ENCODE data around the gene CNOT1. TPM values are rescaled to one million over a fixed set of nuclear protein-coding genes. Genes with fewer than 3 reads are reported as not detected.
"Not testable (repeated sequence)": the region's sequence is repeated elsewhere in the genome, so short reads cannot be mapped to it uniquely, and the experiment has no call there.

The CNOT1 gene
- total RNA-seq, 2 experiments from 2014 or later: 245 to 283 TPM

DNA sequence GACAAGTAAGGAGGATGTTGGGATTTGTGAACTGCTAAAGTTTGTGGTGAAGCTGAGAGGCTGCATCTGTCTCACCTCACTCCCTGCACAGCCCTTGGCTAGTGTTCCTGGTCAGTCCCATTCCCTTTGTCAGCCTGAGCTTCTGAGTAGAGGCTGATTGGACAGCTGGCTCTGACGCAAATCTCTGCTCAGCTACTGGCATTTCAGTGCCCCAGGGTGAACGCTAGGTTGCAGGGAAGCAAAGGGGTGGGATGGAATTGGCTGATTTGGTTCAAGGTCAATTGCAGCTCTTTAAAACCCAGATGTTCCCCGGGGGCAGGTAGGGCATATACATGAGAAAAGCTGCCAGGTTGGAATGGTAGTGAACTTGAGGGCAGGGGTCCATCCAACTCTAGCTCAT lies 23.1 kb upstream of the CNOT1 start:
- Mint-ChIP-seq H3K9me3 (no peaks in the 10 kb centered on the region), H3K27ac (no peak overlapping the region), H3K36me3 (ENCODE audit: low read depth) (no peaks in the 10 kb centered on the region), H3K27me3 (peaks cover 7% of the 10 kb centered on the region), H3K4me1 (no peaks in the 10 kb centered on the region), H3K4me3 (no peak overlapping the region)
- DNase-seq: no peak
- ChIA-PET POLR2A (interaction anchor here (0.6 kb wide), 1 partner anchor 60 kb away, joined by 4 read pairs; no protein-coding TSS in a partner anchor), CTCF (interaction anchor here (0.5 to 1.4 kb wide), 3 partner anchors 14 to 165 kb away, joined by 3 to 5 read pairs (median 4); no protein-coding TSS in a partner anchor)

DNA sequence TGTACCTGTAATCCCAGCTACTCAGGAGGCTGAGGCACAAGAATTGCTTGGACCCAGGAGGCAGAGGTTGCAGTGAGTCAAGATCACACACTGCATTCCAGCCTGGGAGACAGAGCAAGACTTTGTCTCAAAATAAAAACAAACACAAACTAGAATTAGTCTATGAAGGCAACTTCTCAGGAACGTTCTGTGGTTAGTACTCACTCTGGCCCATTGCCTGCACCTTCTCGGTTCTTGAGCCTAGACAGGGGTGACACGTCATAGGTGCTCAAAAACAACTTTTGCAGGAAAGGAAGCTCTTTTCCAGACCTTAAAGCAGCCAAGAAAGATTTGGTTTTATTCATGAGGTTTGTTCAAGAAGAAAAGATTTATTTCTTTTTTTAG lies 22.3 kb upstream of the CNOT1 start:
- H3K9me3 Mint-ChIP-seq: no peaks in the 10 kb centered on the region
- peaks cover 7% of the 10 kb centered on the region for H3K27me3 Mint-ChIP-seq
- no peaks in the 10 kb centered on the region for H3K4me1 Mint-ChIP-seq
- no peak overlapping the region for H3K4me3 Mint-ChIP-seq
- no peaks in the 10 kb centered on the region for H3K36me3 Mint-ChIP-seq (ENCODE audit: low read depth)
- POLR2A ChIA-PET: interaction anchor here (0.6 kb wide), 2 partner anchors 9 kb away, joined by 4 to 5 read pairs; no protein-coding TSS in a partner anchor
- DNase-seq: no peak
- no peak overlapping the region for H3K27ac Mint-ChIP-seq
- CTCF ChIA-PET: interaction anchor here (0.5 to 1.4 kb wide), 3 partner anchors 10 to 164 kb away, joined by 3 to 4 read pairs (median 3); no protein-coding TSS in a partner anchor

DNA sequence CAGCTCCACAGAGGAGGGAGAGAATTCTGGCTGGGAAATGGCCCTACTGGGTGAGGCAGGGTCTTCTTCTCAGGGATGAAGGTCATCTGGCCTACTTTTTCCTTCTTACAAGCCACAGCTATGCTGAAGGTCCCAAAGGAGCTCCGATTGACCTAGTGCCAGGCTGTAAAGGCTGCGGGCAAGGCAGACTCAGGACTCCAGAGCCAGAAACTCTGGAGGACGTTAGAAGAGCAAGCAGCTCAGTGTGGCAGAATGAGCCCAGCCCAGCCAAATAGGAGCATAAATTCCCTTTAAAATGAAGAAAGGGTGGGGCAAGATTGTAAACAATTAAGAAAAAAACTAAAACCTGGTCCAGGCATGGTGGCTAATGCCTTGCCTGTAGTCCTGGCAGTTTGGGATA lies 20.1 kb upstream of the CNOT1 start:
- Mint-ChIP-seq H3K4me1 (no peaks in the 10 kb centered on the region), H3K27ac (no peak overlapping the region), H3K27me3 (peaks cover 7% of the 10 kb centered on the region), H3K4me3 (no peak overlapping the region), H3K36me3 (ENCODE audit: low read depth) (no peaks in the 10 kb centered on the region), H3K9me3 (no peaks in the 10 kb centered on the region)
- ChIA-PET POLR2A (no interaction called here), CTCF (interaction anchor here (1.1 to 1.5 kb wide), 2 partner anchors 10 to 43 kb away, joined by 3 read pairs; no protein-coding TSS in a partner anchor)
- DNase-seq: no peak

DNA sequence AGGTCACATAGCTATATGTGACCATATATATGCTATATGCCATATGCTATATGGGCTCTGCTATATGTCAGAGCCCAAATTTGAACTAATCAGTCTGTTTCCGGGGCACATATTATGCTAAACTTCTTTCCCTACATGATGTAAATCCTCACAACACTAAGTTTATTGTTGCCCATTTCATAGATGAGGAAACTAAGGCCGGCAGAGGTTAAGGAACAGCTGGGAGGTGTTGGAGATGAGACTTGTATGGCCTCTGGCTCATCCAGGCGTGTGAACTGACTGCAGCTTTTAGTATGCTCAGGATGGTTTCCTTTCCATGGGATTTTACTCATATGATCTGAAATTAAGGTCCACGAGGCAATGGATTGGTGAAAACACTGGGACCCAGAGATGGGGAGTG lies 17.5 kb upstream of the CNOT1 start:
- ChIA-PET CTCF (interaction anchor here (1.0 kb wide), 2 partner anchors 27 to 127 kb away, joined by 3 to 4 read pairs; no protein-coding TSS in a partner anchor), POLR2A (no interaction called here)
- H3K27me3 Mint-ChIP-seq: peaks cover 4% of the 10 kb centered on the region
- H3K4me1 Mint-ChIP-seq: no peaks in the 10 kb centered on the region
- no peaks in the 10 kb centered on the region for H3K36me3 Mint-ChIP-seq (ENCODE audit: low read depth)
- DNase-seq: no peak
- no peak overlapping the region for H3K4me3 Mint-ChIP-seq
- H3K9me3 Mint-ChIP-seq: no peaks in the 10 kb centered on the region
- H3K27ac Mint-ChIP-seq: no peak overlapping the region

DNA sequence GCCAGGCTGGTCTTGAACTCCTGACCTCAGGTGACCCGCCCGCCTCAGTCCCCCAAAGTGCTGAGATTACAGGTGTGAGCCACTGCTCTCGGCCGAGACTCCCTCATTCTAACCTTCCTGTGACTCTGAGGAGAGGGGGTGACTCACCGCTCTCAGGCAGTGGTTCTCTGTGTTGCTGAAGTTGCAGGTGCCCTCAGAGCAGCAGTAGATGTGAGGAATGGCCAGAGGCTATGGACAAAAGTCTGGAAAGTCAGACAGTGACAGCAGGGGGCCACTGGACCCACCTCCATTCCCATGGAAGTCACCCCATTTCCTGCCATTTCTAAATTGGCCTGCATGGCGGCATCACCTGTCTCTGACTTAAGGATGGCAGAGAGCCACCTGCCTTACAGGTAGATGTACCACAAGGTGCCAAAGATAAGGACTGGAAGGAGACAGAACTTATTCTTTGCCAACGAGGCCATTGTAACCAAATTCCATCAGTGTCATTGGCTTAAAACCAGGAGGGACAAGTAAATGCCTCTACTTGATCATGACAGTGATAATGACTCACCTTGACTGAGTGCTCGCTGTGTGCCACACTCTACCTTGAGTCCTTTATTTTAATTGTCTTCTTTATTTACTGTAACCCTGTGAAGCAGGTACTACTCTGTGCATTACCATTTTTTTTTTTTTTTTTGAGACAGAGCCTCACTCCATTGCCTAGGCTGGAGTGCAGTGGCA lies 15.3 kb upstream of the CNOT1 start:
- DNase-seq: no peak
- no peak overlapping the region for H3K27ac Mint-ChIP-seq
- H3K4me1 Mint-ChIP-seq: no peaks in the 10 kb centered on the region
- no peaks in the 10 kb centered on the region for H3K36me3 Mint-ChIP-seq (ENCODE audit: low read depth)
- ChIA-PET CTCF (no interaction called here), POLR2A (no interaction called here)
- no peaks in the 10 kb centered on the region for H3K9me3 Mint-ChIP-seq
- no peaks in the 10 kb centered on the region for H3K27me3 Mint-ChIP-seq
- H3K4me3 Mint-ChIP-seq: no peak overlapping the region

DNA sequence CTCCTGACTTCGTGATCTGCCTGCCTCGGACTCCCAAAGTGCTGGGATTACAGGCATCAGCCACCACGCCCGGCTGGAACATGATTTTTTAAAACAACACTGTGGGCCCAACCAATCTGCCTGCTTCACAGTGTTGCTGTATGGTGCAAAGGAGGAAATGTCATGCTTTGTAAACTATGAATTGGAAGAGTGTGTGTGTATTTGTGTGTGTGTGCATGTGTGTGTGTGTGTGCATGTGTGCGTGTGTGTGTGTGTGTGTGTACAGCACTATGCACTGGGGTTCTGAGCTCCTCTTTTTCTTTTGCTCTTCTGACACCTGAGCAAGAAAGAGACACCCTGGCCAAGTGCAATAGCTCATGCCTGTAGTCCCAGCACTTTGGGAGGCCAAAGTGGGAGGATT lies 14.5 kb upstream of the CNOT1 start:
- Mint-ChIP-seq H3K4me1 (no peaks in the 10 kb centered on the region), H3K4me3 (no peak overlapping the region), H3K27me3 (no peaks in the 10 kb centered on the region), H3K27ac (no peak overlapping the region), H3K36me3 (ENCODE audit: low read depth) (no peaks in the 10 kb centered on the region), H3K9me3 (no peaks in the 10 kb centered on the region)
- ChIA-PET CTCF (no interaction called here), POLR2A (no interaction called here)
- no peak for DNase-seq

DNA sequence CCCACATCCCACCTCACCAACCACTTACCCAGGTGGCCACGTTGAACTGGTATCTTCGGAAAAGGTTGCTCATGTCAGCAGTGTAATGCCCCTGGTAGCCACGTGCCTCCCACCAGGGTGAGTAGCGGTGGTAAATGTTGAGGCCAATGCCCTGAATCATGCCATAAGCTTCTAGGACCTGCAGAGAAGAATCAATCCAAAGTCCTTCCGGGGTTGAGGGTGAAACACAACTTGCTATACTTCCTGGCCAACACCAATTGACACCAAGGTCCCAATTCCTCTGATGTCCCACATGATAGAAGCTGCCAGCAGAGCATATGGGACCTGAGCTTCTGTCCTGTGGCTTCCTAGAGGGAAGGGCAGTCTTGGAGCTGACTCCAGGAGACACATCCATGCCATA lies 11.3 kb upstream of the CNOT1 start:
- Mint-ChIP-seq H3K27ac (no peak overlapping the region), H3K4me3 (no peak overlapping the region), H3K36me3 (ENCODE audit: low read depth) (no peaks in the 10 kb centered on the region), H3K9me3 (no peaks in the 10 kb centered on the region), H3K27me3 (peaks cover 5% of the 10 kb centered on the region), H3K4me1 (no peaks in the 10 kb centered on the region)
- ChIA-PET POLR2A (no interaction called here), CTCF (no interaction called here)
- no peak for DNase-seq

DNA sequence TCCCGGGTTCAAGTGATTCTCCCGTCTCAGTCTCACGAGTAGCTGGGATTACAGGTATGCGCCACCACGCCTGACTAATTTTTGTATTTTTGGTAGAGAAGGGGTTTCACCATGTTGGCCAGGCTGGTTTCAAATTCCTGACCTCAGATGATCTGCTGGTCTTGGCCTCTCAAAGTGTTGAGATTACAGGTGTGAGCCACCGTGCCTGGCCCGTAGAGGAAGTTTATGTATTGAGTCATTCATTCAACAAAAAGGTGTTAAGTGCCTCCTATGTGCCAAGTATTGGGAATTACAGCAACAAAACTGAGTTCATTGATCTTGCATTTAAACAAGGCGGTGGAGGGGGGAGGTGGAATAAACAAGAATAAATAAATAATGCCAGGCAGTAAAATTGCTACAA lies 10.2 kb upstream of the CNOT1 start:
- H3K36me3 Mint-ChIP-seq (ENCODE audit: low read depth): no peaks in the 10 kb centered on the region
- H3K4me3 Mint-ChIP-seq: no peak overlapping the region
- H3K27me3 Mint-ChIP-seq: peaks cover 8% of the 10 kb centered on the region
- DNase-seq: no peak
- ChIA-PET CTCF (interaction anchor here (0.6 to 1.3 kb wide), 3 partner anchors 12 to 128 kb away, joined by 3 to 4 read pairs (median 3); no protein-coding TSS in a partner anchor), POLR2A (no interaction called here)
- no peak overlapping the region for H3K27ac Mint-ChIP-seq
- H3K9me3 Mint-ChIP-seq: no peaks in the 10 kb centered on the region
- no peaks in the 10 kb centered on the region for H3K4me1 Mint-ChIP-seq

DNA sequence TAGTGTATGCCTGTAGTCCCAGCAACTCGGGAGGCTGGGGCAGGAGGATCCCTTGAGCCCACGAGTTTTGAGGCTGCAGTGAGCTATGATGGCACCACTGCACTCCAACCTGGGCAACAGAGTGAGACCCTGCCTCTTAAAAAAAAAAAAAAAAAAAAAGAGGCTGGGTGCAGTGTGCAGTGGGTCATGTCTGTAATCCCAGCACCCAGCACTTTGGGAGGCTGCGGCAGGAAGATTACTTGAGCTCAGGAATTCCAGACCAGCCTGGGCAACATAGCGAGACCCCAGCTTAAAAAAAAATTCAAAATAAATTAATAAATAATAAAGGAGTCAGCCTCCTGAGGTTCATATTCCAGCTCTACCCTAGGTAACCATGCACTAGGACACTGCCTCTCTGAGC lies 9.6 kb upstream of the CNOT1 start:
- no peaks in the 10 kb centered on the region for H3K9me3 Mint-ChIP-seq
- ChIA-PET CTCF (interaction anchor here (0.6 to 1.3 kb wide), 6 partner anchors 13 to 303 kb away, joined by 3 to 4 read pairs (median 3); no protein-coding TSS in a partner anchor), POLR2A (no interaction called here)
- no peak for DNase-seq
- H3K4me1 Mint-ChIP-seq: no peaks in the 10 kb centered on the region
- peaks cover 11% of the 10 kb centered on the region for H3K27me3 Mint-ChIP-seq
- H3K4me3 Mint-ChIP-seq: no peak overlapping the region
- H3K36me3 Mint-ChIP-seq (ENCODE audit: low read depth): no peaks in the 10 kb centered on the region
- no peak overlapping the region for H3K27ac Mint-ChIP-seq

DNA sequence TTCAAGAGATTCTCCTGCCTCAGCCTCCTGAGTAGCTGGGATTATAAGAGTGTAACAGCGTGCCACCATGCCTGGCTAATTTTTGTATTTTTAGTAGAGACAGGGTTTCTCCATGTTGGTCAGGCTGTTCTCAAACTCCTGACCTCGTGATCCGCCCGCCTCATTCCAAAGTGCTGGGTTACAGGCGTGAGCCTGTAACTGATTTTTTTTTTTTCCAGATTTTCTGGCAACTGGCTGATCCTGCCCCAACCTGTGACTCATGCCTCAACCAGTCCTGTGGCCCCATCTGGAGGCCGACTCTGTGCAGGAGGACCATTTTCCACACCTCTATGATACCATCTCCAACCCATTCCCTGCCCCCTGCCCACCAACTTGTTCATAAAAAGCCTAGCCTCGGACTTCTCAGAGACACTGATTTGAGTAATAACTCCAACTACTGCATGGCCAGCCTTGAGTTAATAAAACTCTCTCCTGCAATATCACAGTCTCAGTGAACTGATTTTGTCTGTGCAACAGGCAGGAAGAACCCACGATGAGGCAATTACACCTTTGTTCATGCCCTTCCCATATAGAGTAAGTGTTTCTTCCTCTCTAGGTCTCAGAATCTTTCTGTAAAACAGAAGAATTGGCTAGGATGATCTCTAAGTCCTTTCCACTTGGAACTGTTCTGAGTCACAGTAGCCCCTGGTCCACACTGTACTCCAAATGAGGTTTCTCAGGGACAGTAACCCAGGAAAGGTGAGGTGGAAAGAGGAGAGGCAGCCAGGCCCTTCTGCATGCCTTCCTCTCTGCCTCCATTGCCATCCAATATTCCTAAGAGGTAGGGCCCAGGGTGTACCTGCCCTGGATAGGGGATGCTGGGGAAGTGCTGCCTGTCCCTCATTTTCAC lies 8.8 kb upstream of the CNOT1 start:
- H3K4me1 Mint-ChIP-seq: no peaks in the 10 kb centered on the region
- no peak for DNase-seq
- POLR2A ChIA-PET: no interaction called here
- no peaks in the 10 kb centered on the region for H3K36me3 Mint-ChIP-seq (ENCODE audit: low read depth)
- no peak overlapping the region for H3K4me3 Mint-ChIP-seq
- CTCF ChIA-PET: interaction anchor here (0.6 to 1.3 kb wide), 3 partner anchors 13 to 778 kb away, joined by 3 to 4 read pairs (median 3); no protein-coding TSS in a partner anchor
- H3K27ac Mint-ChIP-seq: no peak overlapping the region
- H3K9me3 Mint-ChIP-seq: no peaks in the 10 kb centered on the region
- peaks cover 11% of the 10 kb centered on the region for H3K27me3 Mint-ChIP-seq

DNA sequence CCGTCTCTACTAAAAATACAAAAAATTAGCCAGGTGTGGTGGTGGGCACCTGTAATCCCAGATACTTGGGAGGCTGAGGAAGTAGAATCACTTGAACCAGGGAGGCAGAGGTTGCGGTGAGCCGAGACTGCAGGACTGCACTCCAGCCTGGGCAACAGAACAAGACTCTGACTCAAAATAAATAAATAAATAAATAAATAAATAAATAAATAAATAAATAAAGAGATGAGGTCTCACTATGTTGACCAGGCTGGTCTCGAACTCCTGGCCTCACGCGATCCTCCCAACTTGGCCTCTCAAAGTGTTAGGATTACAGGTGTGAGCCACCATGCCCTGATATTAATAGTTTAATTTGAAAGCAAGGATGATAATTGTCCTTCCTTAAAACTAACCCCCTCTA lies 7.4 kb upstream of the CNOT1 start:
- H3K9me3 Mint-ChIP-seq; DNase-seq; POLR2A ChIA-PET; H3K4me3 Mint-ChIP-seq; CTCF ChIA-PET; H3K4me1 Mint-ChIP-seq; H3K36me3 Mint-ChIP-seq (ENCODE audit: low read depth); H3K27ac Mint-ChIP-seq: not testable (repeated sequence)
- H3K27me3 Mint-ChIP-seq: peaks cover 11% of the 10 kb centered on the region

DNA sequence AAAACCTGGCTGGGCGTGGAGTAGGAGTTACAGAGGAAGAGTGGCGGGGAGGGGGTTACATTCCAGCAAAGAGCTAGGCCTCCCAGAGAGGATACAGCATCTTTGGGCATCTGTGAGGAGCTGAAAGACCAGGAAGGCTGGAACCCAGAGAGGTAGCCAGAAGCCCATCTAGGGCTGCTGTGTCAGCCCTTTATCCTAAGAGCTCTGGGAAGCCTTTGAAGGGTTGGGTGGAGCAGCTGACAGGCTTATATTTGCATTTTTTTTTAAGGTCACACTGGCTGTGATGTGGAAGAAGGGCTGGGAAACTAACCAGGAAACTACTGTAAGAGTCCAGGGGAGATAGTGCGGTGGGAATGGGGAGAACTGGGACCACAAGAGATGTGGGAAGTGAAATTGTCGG lies 6.8 kb upstream of the CNOT1 start:
- ChIA-PET POLR2A (no interaction called here), CTCF (no interaction called here)

DNA sequence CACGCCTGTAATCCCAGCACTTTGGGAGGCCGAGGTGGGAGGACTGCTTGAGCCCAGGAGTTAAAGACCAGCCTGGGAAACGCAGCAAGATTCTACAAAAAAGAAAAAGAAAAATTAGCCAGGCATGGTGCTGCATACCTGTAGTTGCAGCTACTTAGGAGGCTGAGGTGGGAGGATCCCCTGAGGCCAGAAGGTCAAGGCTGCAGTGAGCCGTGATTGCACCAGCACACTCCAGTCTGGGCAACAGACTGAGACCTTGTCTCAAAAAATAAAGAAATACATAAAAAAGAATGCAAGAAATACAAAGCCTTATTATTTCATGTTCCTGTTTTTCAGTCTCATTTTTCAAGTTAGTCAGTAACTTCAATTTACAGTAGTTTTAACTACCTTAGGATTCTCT lies 5.9 kb upstream of the CNOT1 start:
- ChIA-PET CTCF (interaction anchor here (1.3 kb wide), 1 partner anchor 23 kb away, joined by 3 read pairs; no protein-coding TSS in a partner anchor), POLR2A (no interaction called here)
- Mint-ChIP-seq H3K9me3 (no peaks in the 10 kb centered on the region), H3K36me3 (ENCODE audit: low read depth) (no peaks in the 10 kb centered on the region), H3K4me1 (peaks cover 11% of the 10 kb centered on the region), H3K27ac (no peak overlapping the region), H3K27me3 (peaks cover 11% of the 10 kb centered on the region), H3K4me3 (no peak overlapping the region)
- no peak for DNase-seq

More for the DNA sequence above, 6.8 kb upstream of the CNOT1 start:
- Mint-ChIP-seq H3K27ac (no peak overlapping the region), H3K4me1 (peaks cover 6% of the 10 kb centered on the region), H3K4me3 (no peak overlapping the region), H3K36me3 (ENCODE audit: low read depth) (no peaks in the 10 kb centered on the region), H3K27me3 (peaks cover 11% of the 10 kb centered on the region), H3K9me3 (no peaks in the 10 kb centered on the region)
- no peak for DNase-seq

Measured in activated CD4-positive, alpha-beta T cell treated with anti-CD3 and anti-CD28 coated beads, Interleukin-2, amount 10 ng/mL, durations not matched to agents 7 days and 5 days (primary cell).